ENCODE data around the gene AGPAT3.

GRCh38 chr21:43911015-43911934 lies 46.3 kb downstream of the AGPAT3 start:
- no peak for TF ChIP-seq CTCF (IDR thresholded peaks at IDR 0.05; ENCODE audit: low read depth, low read length, poor library complexity, severe bottlenecking)
- TF ChIP-seq EZH2phosphoT487 (IDR thresholded peaks at IDR 0.05; ENCODE audit: borderline replicate concordance, low read length) = no peak
